ENCODE results near the gene FBF1. TPM values are rescaled to one million over a fixed set of nuclear protein-coding genes. Genes with fewer than 3 reads are reported as not detected.

Gene FBF1
- total RNA-seq, 2 experiments from 2014 or later, result 13.2 to 16.2 TPM

GRCh38 chr17:75894049-75894733 is 46.7 kb downstream of the FBF1 start:
- TF ChIP-seq, protein P1, sequence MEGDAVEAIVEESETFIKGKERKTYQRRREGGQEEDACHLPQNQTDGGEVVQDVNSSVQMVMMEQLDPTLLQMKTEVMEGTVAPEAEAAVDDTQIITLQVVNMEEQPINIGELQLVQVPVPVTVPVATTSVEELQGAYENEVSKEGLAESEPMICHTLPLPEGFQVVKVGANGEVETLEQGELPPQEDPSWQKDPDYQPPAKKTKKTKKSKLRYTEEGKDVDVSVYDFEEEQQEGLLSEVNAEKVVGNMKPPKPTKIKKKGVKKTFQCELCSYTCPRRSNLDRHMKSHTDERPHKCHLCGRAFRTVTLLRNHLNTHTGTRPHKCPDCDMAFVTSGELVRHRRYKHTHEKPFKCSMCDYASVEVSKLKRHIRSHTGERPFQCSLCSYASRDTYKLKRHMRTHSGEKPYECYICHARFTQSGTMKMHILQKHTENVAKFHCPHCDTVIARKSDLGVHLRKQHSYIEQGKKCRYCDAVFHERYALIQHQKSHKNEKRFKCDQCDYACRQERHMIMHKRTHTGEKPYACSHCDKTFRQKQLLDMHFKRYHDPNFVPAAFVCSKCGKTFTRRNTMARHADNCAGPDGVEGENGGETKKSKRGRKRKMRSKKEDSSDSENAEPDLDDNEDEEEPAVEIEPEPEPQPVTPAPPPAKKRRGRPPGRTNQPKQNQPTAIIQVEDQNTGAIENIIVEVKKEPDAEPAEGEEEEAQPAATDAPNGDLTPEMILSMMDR (IDR thresholded peaks at IDR 0.05), result no peak
- ChIA-PET POLR2A (interaction anchor here (1.3 to 9.5 kb wide), 4 partner anchors 10 to 17 kb away, joined by 3 to 100 read pairs (median 10); partner anchors contain the start of genes MRPL38 and TRIM47), CTCF (interaction anchor here (0.8 to 9.8 kb wide), 7 partner anchors 11 to 112 kb away, joined by 3 to 78 read pairs (median 5); partner anchors contain the start of genes CDK3, MRPL38 and TRIM47)
- Mint-ChIP-seq H3K27me3 (no peaks in the 10 kb centered on the region), H3K9me3 (no peaks in the 10 kb centered on the region), H3K36me3 (ENCODE audit: low read depth) (peaks cover 26% of the 10 kb centered on the region), H3K4me3 (peak overlapping the region; percentile 48), H3K4me1 (ENCODE audit: low read depth) (peaks cover 28% of the 10 kb centered on the region), H3K27ac (peak overlapping the region; percentile 56)
- DNase-seq (no peak), ATAC-seq (no peak)
- intact Hi-C loops (cut with micrococcal nuclease), result no loop called here

GRCh38 chr17:75893305-75894048 is 47.4 kb downstream of the FBF1 start:
- Mint-ChIP-seq H3K36me3 (ENCODE audit: low read depth) (peaks cover 23% of the 10 kb centered on the region), H3K9me3 (no peaks in the 10 kb centered on the region), H3K27ac (peak overlapping the region; percentile 56), H3K4me1 (ENCODE audit: low read depth) (peaks cover 28% of the 10 kb centered on the region), H3K4me3 (peak overlapping the region; percentile 48), H3K27me3 (no peaks in the 10 kb centered on the region)
- ChIA-PET POLR2A (interaction anchor here (1.3 to 9.5 kb wide), 4 partner anchors 10 to 117 kb away, joined by 3 to 100 read pairs (median 8); partner anchors contain the start of genes MRPL38 and TRIM47), CTCF (interaction anchor here (0.8 to 9.8 kb wide), 7 partner anchors 11 to 386 kb away, joined by 3 to 78 read pairs (median 5); partner anchors contain the start of genes CDK3, MRPL38 and TRIM47)
- no peak for ATAC-seq
- DNase-seq, result no peak
- TF ChIP-seq, protein P1 (IDR thresholded peaks at IDR 0.05), result no peak
- intact Hi-C loops (cut with micrococcal nuclease), result no loop called here

DNA sequence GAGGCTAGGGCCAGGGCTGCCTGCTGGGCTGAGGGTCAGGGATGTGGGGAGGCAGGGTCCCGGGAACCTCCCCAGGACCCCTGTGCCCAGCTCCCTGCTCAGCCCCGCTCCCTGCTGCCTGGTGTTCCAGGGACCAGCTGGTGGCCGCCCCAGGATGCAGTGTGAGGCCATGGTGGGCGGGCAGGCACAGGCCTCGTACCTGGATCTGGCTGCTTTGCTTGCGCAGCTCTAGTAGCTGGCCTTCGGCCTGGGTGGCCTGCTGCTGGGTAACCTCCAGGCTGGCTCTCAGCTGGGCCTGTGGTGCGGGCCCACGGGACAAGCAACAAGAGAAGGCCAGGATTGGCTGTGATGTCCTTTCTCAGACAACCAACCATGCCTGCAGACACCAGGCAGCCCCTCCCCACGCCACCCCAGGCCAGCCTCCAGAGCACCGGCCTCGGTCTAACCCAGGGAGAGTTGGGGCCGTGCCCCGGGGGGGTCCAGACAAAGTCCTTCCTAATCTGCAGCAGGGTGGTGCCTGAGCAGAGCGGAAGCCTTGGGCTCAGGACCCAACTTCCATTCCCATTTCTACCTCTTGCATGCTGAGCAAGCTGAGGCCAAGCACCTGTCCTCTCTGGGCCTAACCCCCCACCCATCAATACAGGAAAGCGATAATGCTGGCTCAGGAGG is 48.2 kb downstream of the FBF1 start:
- no peak overlapping the region for H3K27ac Mint-ChIP-seq
- intact Hi-C loops (cut with micrococcal nuclease), result no loop called here
- H3K36me3 Mint-ChIP-seq (ENCODE audit: low read depth), result peaks cover 22% of the 10 kb centered on the region
- H3K27me3 Mint-ChIP-seq, result no peaks in the 10 kb centered on the region
- POLR2A ChIA-PET, result interaction anchor here (1.1 to 9.5 kb wide), 7 partner anchors 9 to 117 kb away, joined by 3 to 100 read pairs (median 4); partner anchors contain the start of genes MRPL38 and TRIM47
- H3K4me3 Mint-ChIP-seq, result no peak overlapping the region
- TF ChIP-seq, protein P1 (IDR thresholded peaks at IDR 0.05), result no peak
- no peaks in the 10 kb centered on the region for H3K9me3 Mint-ChIP-seq
- DNase-seq (no peak), ATAC-seq (no peak)
- CTCF ChIA-PET, result interaction anchor here (1.0 to 9.8 kb wide), 6 partner anchors 10 to 387 kb away, joined by 3 to 78 read pairs (median 5); partner anchors contain the start of genes CDK3, MRPL38 and TRIM47
- peaks cover 26% of the 10 kb centered on the region for H3K4me1 Mint-ChIP-seq (ENCODE audit: low read depth)

DNA sequence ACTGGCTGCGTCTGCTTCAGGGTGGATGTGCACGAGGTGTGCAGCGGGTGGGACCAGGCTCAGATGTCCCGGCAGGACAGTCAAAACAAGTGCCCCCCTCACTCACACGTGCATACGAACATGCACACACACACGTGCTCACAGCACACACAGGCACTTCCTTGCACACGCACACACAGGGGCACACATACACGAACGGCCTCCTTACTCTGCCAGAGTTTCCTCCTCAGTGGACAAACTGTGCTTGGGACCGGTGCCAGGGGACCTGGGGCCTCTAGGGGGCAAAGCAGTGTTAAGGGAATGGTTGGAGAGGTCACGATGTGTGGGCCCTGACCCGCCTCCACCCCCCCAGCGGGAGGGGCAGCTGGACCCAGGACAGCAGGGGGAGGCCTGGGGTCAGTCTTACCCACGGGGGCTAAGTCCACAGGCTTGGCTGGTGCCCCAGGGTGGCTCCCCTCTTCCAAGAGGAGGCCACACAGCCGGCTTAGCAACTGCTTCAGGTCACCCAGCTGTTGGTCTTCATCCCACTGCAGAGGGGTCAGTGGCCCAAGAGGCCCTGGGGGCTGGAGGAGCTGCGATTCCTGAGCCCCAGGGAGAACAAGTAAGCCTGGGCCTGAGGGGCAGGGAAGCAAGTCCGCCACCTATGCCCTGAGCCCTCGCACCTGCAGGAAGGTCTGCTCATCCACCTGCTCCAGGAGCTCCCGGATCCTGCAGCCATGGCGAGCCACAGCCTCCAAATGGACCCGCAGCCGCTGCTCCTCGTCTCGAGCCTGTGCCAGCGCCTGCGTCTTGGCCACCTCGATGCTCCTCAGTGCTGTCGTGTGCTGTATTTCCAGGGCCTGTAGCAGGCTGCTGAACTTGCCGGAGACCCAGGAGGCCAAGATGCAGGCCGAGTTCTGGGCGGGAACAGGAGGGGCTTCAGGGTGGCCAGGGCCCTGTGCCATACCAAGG is 49.0 kb downstream of the FBF1 start:
- H3K27me3 Mint-ChIP-seq, result no peaks in the 10 kb centered on the region
- no peak for ATAC-seq
- DNase-seq, result no peak
- no peaks in the 10 kb centered on the region for H3K9me3 Mint-ChIP-seq
- no peak overlapping the region for H3K4me3 Mint-ChIP-seq
- peaks cover 18% of the 10 kb centered on the region for H3K36me3 Mint-ChIP-seq (ENCODE audit: low read depth)
- peaks cover 22% of the 10 kb centered on the region for H3K4me1 Mint-ChIP-seq (ENCODE audit: low read depth)
- intact Hi-C loops (cut with micrococcal nuclease), result no loop called here
- POLR2A ChIA-PET, result interaction anchor here (1.1 to 9.5 kb wide), 8 partner anchors 10 to 116 kb away, joined by 3 to 100 read pairs (median 4); partner anchors contain the start of genes MRPL38 and TRIM47
- no peak overlapping the region for H3K27ac Mint-ChIP-seq
- TF ChIP-seq, protein P1 (IDR thresholded peaks at IDR 0.05), result no peak
- CTCF ChIA-PET, result interaction anchor here (1.4 to 9.8 kb wide), 2 partner anchors 15 to 388 kb away, joined by 4 to 78 read pairs; partner anchors contain the start of gene TRIM47

Data from activated CD8-positive, alpha-beta T cell treated with anti-CD3 and anti-CD28 coated beads for 36 hours (primary cell).